NCI-H146 treated with DMSO at 0.1 percent for 48 hours (cell line): ENCODE measurements around the gene SPATA2L.
"Not testable (repeated sequence)": the region's sequence is repeated elsewhere in the genome, so short reads cannot be mapped to it uniquely, and the experiment has no call there.

Experiments
- DNase-seq: peaks from one replicate; lab custom pipeline; 2025; ENCODE audit not compliant: unreplicated experiment; lab: John Stamatoyannopoulos, UW

Gene SPATA2L

GRCh38 chr16:89691986-89692569 lies 9.4 kb downstream of the SPATA2L start:
- DNase-seq, result no peak

GRCh38 chr16:89691231-89691985 lies 10.1 kb downstream of the SPATA2L start:
- no peak for DNase-seq

- no peak for DNase-seq
Measured at GRCh38 chr16:89690392-89690901, 11.1 kb downstream of the SPATA2L start.

- DNase-seq, result not testable (repeated sequence)
Measured at GRCh38 chr16:89689621-89690020, 11.9 kb downstream of the SPATA2L start.

GRCh38 chr16:89689142-89689541 lies 12.4 kb downstream of the SPATA2L start:
- no peak for DNase-seq

GRCh38 chr16:89688395-89688794 lies 13.1 kb downstream of the SPATA2L start:
- DNase-seq, result no peak

- no peak for DNase-seq
Measured at GRCh38 chr16:89687092-89687940, 14.2 kb downstream of the SPATA2L start.

GRCh38 chr16:89686520-89687091 lies 14.9 kb downstream of the SPATA2L start, which contains the start of gene CDK10:
Gene CDK10, plus strand, starts transcription at chr16:89686689. Its CDS starts 22 bp downstream, at chr16:89686711.
- DNase-seq, result peak; percentile 40

GRCh38 chr16:89685916-89686315 lies 15.6 kb downstream of the SPATA2L start:
- DNase-seq, result no peak

GRCh38 chr16:89678258-89678657 lies 23.2 kb downstream of the SPATA2L start:
- no peak for DNase-seq

- DNase-seq, result no peak
Measured at GRCh38 chr16:89672177-89672941, 29.1 kb downstream of the SPATA2L start.

GRCh38 chr16:89671565-89671964 lies 29.9 kb downstream of the SPATA2L start:
- not testable (repeated sequence) for DNase-seq

GRCh38 chr16:89670496-89671431 lies 30.7 kb downstream of the SPATA2L start:
- no peak for DNase-seq

- no peak for DNase-seq
Measured at GRCh38 chr16:89669755-89670154, 31.8 kb downstream of the SPATA2L start.

- no peak for DNase-seq
Measured at GRCh38 chr16:89668790-89669158, 32.7 kb downstream of the SPATA2L start.

GRCh38 chr16:89667633-89668032 lies 33.9 kb downstream of the SPATA2L start:
- no peak for DNase-seq

- not testable (repeated sequence) for DNase-seq
Measured at GRCh38 chr16:89667000-89667399, 34.5 kb downstream of the SPATA2L start.

- not testable (repeated sequence) for DNase-seq
Measured at GRCh38 chr16:89664238-89664637, 37.3 kb downstream of the SPATA2L start.

GRCh38 chr16:89661215-89661614 lies 40.3 kb downstream of the SPATA2L start:
- no peak for DNase-seq
